CD4-positive, alpha-beta T cell treated with Interferon gamma for 1 hour (primary cell): Measurements from ENCODE around the gene DEDD.

Source experiments
- DNase-seq: peaks from one replicate; pipeline ENCODE4 v3.0.0-alpha.2; 2020

Gene DEDD

DNA sequence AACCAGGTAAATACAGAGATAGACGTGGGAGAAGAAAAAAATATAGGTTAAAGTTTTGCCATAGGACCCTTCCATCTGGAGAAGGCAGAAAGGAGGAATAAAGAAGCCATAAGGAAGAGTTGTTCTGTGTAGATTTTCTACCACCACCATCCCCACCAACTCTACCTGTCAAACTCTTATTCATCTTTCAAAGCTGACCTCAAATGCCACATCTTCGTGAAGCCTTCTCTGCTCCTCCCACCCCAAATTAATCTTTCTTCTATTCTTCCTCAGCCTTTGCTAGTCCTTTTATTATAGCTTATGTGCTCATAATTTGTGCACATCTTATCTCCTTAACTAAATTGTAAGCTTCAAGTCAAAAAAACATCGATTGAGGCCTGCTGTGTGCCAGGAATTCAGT, 41.9 kb downstream of the DEDD start:
- no peak for DNase-seq

DNA sequence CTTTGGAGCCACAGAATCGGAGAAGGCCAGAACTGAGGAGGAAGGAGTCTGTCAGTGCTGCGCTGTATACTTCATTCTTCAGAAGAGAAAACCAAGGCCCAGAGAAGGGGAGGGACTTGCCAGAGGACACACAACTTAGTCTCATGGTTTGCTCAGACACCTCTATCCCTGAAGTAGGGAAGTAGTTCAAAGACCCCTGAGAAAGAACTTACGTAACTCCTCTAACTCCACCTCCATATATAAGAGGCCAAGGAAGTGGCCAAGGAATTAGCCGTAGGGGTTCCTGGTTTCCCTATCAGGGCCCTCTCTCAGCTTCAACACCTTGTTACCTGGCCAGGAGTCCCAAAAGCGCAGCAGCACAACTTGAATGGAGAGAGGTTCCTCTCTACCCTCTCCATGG, 42.5 kb downstream of the DEDD start:
- no peak for DNase-seq

DNA sequence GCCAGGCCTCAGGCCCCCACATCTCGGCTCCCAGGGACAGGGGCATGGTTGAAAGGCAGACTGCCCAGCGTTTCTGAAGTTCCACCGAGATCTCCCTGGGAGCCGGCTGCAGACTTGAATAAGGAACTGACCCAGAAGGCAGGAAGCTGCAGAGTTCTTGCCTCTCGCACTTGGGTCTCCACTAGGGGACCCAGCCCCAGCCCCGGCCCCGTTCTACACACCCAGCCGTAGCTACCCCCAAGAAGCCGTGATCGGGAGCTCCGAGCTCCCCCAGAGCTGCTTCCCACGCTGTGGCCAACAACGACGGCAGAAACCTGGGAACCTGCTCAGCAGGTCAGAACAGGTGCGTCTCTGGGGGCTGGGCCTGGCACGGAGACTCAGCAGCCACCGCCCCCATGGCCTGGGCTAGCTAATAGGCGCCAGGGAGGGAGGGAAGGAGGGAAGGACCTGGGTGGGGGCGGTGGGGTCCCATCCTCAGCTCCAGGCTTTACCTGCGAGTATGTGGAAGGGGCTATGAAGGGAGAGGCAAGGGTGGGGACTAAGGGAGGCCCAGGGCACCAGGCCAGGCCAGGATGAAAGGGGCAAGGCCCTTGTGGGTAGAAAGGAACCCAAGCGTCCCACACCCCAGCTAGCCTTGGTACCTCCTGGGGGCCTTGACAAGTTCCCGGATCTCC, 43.1 kb downstream of the DEDD start, which contains the start of gene NECTIN4:
Gene NECTIN4 (minus strand): TSS at position 308 of the 674 bp plus-strand sequence. CDS start 262 bp downstream, at position 46.
- no peak for DNase-seq

DNA sequence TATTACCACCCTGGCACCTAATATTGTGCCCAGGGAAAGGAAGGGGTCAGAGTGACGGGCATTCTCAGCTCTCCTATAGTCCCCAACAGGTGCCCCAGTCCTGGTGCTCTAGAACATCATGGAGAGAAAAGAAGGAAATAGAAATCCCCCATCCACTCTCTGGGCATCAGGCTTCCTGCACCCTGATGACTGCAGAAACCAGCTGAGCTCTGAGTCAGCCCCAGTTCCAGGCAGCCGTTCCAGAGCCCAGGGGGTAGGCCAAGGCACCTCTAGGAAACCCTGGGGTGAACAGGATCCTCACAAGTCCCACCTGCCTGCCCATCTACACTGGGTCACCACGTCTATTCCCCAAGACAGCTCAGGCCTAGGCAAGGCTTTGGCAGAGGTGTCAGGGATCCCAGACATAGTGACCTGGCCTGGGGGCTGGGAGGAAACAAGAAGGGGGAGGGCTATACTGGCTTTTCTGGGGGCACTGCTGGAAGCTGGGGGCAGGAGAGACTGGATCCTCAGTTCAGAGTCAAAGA, 43.8 kb downstream of the DEDD start:
- DNase-seq = no peak

DNA sequence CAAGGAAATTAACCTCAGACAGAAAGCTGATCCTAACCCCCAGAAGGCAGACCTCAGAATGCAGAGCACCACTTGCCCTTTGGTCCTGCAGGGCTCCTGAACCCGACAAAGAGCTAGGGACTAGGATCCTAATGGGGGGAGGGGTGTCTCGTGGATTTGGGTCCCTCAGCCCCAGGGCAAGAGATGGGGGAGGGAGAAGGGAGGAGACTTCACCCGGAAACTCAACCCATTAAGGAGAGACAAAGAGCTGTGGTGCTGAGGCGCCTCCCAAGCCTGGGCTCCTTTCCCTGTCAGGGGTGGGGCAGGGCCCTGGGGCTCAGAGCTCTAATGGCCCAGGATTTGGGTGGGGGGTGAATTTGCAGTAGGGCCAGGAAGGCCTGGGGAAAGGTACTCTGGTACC, 46.0 kb downstream of the DEDD start:
- no peak for DNase-seq

GRCh38 chr1:161085165-161085564, 47.3 kb downstream of the DEDD start:
- DNase-seq = no peak

DNA sequence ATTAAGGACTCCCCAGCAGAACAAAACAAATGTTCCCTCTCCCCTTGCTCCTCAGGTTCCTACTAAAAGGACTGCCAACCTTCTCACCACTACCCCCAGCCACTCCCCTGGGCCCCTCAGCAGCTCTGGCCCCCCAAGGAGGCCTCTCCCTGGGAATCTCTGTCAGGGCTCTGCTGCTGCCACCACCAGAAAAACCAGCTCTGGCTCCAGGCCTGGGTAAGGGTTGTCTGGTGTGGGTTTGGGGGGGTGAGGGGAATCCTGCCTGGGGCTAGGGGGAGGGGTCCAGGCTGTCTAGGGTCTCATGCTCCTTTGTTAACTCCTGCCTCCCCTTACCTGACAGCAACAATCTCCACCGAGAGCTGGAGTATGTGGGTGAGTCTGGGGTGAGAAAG, 47.9 kb downstream of the DEDD start:
- DNase-seq = no peak

GRCh38 chr1:161083748-161084596, 48.5 kb downstream of the DEDD start:
- DNase-seq = no peak

- peak; percentile 81 for DNase-seq
These were observed 49.3 kb downstream of the DEDD start for GRCh38 chr1:161082996-161083747.

DNA sequence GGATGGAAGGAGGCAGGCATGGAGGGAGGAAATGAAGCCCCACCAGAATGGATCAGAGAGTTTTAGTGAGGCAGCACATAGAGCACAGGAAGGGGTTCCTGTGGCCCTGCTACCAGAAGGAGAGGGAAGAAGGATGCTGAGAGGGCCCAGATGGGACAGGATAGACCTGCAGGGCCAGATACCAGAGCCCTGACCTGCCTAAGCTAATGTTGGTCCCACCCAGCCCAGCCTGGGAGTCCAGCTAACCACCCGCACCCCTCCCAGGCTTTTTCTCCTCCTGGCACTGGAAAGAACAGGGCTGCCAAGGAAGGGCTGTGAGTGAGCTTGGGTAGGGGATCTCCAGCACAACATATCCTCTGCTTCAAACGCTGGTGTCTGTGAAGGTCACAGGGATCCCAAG, 50.0 kb downstream of the DEDD start:
- DNase-seq = no peak

DNA sequence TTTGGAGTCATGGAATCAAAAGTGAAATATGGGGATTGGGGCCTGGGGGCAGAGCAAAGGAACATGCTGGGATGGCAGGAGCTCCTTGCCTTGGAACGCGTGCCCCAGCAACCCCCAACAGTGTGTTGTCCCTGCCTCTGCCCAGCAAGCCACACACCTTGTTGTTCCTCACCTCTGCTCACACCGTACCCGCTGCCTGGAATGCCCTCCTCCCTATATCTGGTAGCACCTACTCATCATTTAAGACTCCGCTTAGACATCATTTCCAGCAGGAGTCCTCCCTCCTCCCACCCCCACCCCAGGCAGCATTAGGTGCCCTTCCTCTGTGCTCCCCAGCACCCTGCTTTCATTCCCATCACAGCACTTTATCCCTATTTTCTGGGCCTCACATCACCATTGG, 50.9 kb downstream of the DEDD start:
- no peak for DNase-seq

DNA sequence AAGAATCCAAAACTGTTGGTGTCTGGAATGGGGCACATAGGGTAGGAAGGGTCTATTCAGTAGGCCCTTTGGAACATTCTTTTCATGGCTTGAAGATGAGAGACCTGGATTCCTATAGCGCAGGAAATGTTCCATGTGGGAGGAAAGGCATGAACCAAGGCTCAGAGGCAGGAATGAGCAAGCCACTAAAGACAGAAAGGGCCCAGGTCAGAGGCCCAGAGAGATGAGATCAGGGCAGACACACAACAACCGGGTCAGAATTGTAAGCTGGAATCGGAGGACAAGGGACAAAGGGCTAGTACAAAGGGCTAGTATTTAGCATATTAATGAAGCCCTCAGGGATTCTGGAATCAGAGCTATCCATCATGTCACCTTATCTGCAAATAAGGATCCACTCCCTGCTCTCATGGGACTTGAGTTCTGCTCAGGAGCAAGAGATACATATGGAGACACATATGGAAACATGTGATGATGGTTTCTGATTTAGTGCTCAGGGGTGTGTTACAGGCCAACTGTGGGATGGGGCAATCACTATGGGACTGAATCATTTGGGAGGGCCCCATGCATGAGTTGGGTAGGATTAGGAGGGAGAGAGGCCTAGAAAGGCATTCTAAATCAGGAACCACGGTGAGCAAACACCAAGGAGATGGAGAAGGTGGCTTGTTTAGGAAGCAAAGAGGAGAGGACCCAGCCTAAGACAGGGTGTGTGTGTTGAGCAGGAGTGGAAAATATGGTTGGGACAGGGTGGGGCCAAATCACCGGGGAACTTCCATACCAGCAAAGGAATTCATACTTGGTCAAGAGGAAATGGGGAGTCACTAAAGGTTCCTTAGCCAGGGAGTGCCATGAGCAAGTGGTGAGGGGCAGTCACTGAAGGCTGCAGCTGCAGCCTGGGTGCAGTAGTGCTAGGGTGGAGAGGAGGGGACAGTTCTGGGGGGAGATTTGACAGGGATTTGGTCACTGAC, 51.7 kb downstream of the DEDD start:
- no peak for DNase-seq

DNA sequence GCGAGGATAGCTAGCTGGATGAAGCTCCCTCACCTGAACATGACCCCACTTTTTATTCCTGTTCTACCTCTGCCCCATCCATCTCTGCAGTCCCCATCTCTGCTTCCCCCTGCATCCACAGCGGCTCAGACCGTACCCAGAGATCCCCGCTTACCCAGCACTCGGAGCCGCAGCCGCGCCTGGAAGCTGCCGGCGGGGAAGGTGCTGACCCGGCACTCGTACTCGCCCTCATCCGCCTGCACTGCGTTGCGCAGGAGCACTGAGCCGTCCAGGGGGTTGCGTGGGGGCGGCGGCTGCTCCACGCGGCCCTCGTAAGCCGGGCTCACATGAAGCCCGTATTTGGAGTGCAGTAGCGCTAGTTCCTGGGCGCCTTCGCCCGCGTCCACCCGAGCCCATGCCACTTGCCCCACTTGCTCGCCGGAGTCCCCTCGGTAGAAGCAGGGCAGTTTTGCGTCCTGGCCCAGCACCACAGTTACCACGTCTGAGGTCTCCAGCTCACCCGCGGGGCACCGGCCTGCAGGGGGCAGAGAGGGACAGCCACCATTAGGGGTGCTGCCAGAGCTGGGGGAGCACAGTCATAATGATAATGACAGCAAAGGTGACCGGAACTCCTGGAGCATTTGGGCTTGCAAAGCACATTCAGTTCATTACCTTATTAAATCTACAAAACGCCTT, 52.9 kb downstream of the DEDD start:
- no peak for DNase-seq

DNA sequence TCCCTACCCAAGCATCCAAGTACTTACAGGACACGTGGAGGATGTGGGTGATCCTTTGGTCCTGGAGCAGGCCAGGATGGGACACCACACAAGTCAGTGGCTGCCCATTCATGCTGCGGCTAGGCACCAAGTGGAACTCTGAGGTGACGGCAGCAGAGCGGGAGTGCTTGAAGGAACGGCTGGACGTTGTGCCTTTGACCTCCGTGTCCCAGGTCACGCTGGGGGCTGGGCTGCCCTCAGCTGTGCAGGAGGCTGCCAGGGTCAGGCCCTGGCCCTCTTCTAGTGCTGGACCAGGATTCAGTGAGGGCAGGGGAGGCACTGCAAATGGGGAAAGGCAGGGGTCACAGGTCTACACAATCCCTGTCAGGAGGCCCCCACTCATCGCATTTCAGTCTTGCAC, 55.0 kb downstream of the DEDD start:
- no peak for DNase-seq

GRCh38 chr1:161076410-161076809, 56.1 kb downstream of the DEDD start:
- DNase-seq = no peak

- no peak for DNase-seq
These were observed 57.6 kb downstream of the DEDD start for GRCh38 chr1:161074676-161075368.

DNA sequence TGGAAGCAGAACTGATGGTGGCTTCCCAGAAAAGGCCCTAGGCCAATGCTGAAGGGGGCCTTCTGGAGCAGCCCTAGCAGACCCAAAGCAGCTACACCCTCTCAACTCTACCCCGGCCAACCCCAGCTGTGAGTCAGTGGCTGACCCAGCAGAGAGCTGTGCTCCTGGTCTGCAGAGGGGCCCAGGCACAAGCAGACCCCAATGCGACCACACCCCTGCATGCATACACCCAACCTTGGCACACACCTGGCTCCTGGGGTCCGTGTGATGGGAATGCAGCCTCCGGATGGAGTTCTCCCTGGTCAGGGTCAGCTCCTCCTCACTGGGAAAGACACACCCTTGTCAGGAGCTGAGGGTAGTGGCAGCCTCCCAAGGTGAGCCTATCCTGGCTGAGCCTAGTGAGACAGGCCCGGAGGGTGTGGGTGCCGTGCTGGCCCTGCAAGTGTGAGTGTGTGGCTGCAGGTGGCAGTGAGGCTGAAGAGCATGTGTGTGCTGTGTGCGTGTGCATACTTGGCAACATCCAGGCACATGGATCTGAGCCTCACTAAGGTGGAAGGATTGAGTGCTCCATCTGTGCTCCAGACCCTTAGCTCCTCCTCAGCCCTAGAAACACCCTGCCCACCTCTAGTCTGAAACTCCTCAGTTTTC, 58.9 kb downstream of the DEDD start:
- DNase-seq = no peak

- DNase-seq = no peak
These were observed 59.6 kb downstream of the DEDD start for GRCh38 chr1:161072751-161073449.

DNA sequence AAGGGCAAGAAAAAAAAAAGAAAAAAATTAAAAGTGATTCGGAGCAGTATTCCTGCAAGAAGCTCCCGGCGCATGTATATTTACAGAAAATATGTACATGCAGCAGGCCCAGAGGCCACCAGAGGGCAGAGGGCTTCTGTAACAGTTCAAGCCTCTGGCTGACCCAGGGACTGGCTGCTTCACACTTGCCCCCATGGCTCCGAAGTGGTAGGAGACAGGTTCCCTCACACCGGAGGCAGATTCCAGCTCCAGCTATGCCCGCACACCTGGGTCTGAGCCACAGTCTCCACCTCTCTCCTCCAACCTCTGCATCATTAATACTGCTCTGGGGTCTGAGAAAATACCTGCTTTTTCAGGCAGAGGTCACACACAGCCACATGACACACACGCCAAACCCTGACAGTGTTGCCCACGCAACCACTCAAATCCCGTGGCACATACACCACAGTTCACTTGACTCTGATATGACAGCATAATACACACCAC, 60.5 kb downstream of the DEDD start:
- DNase-seq = peak; percentile 64
